ENCODE data around the gene LIN7A. TPM values are rescaled to one million over a fixed set of nuclear protein-coding genes. Genes with fewer than 3 reads are reported as not detected.
A peak's percentile ranks its signal among the peaks of the same experiment; 100 is the strongest.

Gene LIN7A
- total and polyA plus RNA-seq, 2 of the 8 experiments (the other 6 are each of a cell fraction or from before 2014, with no cell fraction given) = 5.8 to 22.0 TPM

- Histone ChIP-seq H3K36me3 (ENCODE audit: control insufficient read depth in 2 of 4, insufficient read depth in 4 of 4, low read length in 3 of 4) (no peaks in the 10 kb centered on the region), H3K79me1 (ENCODE audit: low read depth, low read length) (no peaks in the 10 kb centered on the region), H2BK120ac (replicated peaks; ENCODE audit: low read depth, low read length) (no peak overlapping the region), H3K56ac (replicated peaks; ENCODE audit: insufficient read length, low read depth, low read length) (no peak overlapping the region), H4K20me1 (replicated peaks in 1 of 2; ENCODE audit: control insufficient read depth in 1 of 2, insufficient read depth in 2 of 2, low read length in 2 of 2) (peaks cover 0 to 2% of the 10 kb centered on the region in 2 experiments), H3K23ac (ENCODE audit: insufficient read length) (no peak overlapping the region), H2BK5ac (ENCODE audit: low read depth, low read length) (no peak overlapping the region), H2AK5ac (ENCODE audit: low read depth, low read length) (no peak overlapping the region), H3K27me3 (replicated peaks in 1 of 4; ENCODE audit: control insufficient read depth in 3 of 4, extremely low read depth in 1 of 4, insufficient read depth in 3 of 4, low read length in 3 of 4) (no peaks in the 10 kb centered on the region), H3K23me2 (ENCODE audit: low read depth, low read length) (no peaks in the 10 kb centered on the region), H3K4me2 (ENCODE audit: insufficient read depth in 1 of 2, low read depth in 2 of 2, low read length in 2 of 2) (no peak overlapping the region), H2BK15ac (ENCODE audit: low read length) (no peak overlapping the region), H3K4me3 (ENCODE audit: extremely low read depth in 1 of 4, insufficient read depth in 2 of 4, low read depth in 3 of 4, low read length in 4 of 4) (no peak overlapping the region), H3K4ac (replicated peaks; ENCODE audit: insufficient read length, low read depth, low read length) (no peak overlapping the region), H3K9ac (replicated peaks in 1 of 4; ENCODE audit: extremely low read depth in 1 of 4, low read depth in 3 of 4, low read length in 3 of 4) (no peak overlapping the region), H3K79me2 (ENCODE audit: control insufficient read depth in 1 of 2, insufficient read depth in 2 of 2, low read length in 2 of 2) (no peaks in the 10 kb centered on the region), H4K8ac (ENCODE audit: extremely low read depth, insufficient read depth, low read length) (no peak overlapping the region), H3K14ac (ENCODE audit: insufficient read length) (no peak overlapping the region), H3K4me1 (replicated peaks in 1 of 4; ENCODE audit: control insufficient read depth in 3 of 4, insufficient read depth in 4 of 4, low read length in 3 of 4) (no peaks in the 10 kb centered on the region), H3K9me3 (ENCODE audit: insufficient read depth in 2 of 2, low read depth in 1 of 2, low read length in 1 of 2) (no peaks in the 10 kb centered on the region), H2AFZ (ENCODE audit: low read length) (0 out of 2 replicates have a peak overlapping the region, but pooled peaks have one; percentile 85), H3K18ac (ENCODE audit: extremely low read depth, low read length) (no peak overlapping the region), H2BK12ac (ENCODE audit: low read depth, low read length) (no peak overlapping the region), H3K27ac (ENCODE audit: low read depth, low read length) (no peak overlapping the region), H2BK20ac (ENCODE audit: low read length) (no peak overlapping the region), H4K91ac (replicated peaks; ENCODE audit: insufficient read length, low read length) (no peak overlapping the region), H4K5ac (ENCODE audit: insufficient read length, low read depth, low read length) (no peak overlapping the region)
- ChIA-PET POLR2A (ENCODE audit: partially characterized antibody) (no interaction called here), CTCF (ENCODE audit: partially characterized antibody) (interaction anchor here (1.1 to 1.8 kb wide), 2 partner anchors 9 to 44 kb away, joined by 3 to 12 read pairs; no protein-coding TSS in a partner anchor)
- TF ChIP-seq PHF8 (conservative IDR thresholded peaks at IDR 0.05; ENCODE audit: low read depth, low read length) (no peak), JUN (IDR thresholded peaks at IDR 0.05; ENCODE audit: low read depth, low read length) (no peak), CBX8 (IDR thresholded peaks at IDR 0.05; ENCODE audit: borderline replicate concordance, low read depth, low read length) (no peak), MAFK (IDR thresholded peaks at IDR 0.05; ENCODE audit: low read depth, low read length) (no peak), CHD2 (IDR thresholded peaks at IDR 0.05; ENCODE audit: low read length) (no peak), SUZ12 (IDR thresholded peaks at IDR 0.05; ENCODE audit: low read length) (no peak), NRF1 (IDR thresholded peaks at IDR 0.05; ENCODE audit: low read depth, low read length) (no peak)
- no peak for DNase-seq (ENCODE audit: low read depth in 1 of 2, low spot score in 2 of 2)
- no peak for FAIRE-seq
- 96% methylated on average over 3 of the region's 3 CpGs; no CpG with 5 or more reads in 1 of the 2 experiments for WGBS, 2 experiments (ENCODE audit: extremely low coverage in 1 of 2, insufficient coverage in 1 of 2, insufficient read length in 1 of 2, insufficient replicate concordance in 2 of 2, low coverage in 1 of 2, low lambda C conversion rate in 2 of 2, missing lambda C conversion rate in 1 of 2)
Measured at GRCh38 chr12:80754274-80754673, 183.5 kb downstream of the LIN7A start.
